Progenitor cell of endocrine pancreas (in vitro differentiated cells): ENCODE measurements around the gene RFPL4AL1. TPM values are rescaled to one million over a fixed set of nuclear protein-coding genes. Genes with fewer than 3 reads are reported as not detected.

Experiments used
- DNase-seq: peaks from one replicate; pipeline ENCODE4 v3.0.0; 2021; ENCODE audit warnings: low spot score; ENCODE audit not compliant: unreplicated experiment
- H3K27ac Mint-ChIP-seq: 2 replicates; pipeline ENCODE4 v1.8.0; 2021; ENCODE audit warnings: mild to moderate bottlenecking, moderate library complexity, mixed read lengths
- H3K27me3 Mint-ChIP-seq: 2 replicates; pipeline ENCODE4 v1.8.0; 2021; ENCODE audit warnings: mixed read lengths
- H3K36me3 Mint-ChIP-seq: 2 replicates; pipeline ENCODE4 v1.8.0; 2022; ENCODE audit warnings: mixed read lengths; ENCODE audit not compliant: insufficient read depth
- H3K4me1 Mint-ChIP-seq: 2 replicates; pipeline ENCODE4 v1.8.0; 2021; ENCODE audit warnings: low read depth, mixed read lengths
- H3K4me3 Mint-ChIP-seq: 2 replicates; pipeline ENCODE4 v1.8.0; 2021; ENCODE audit warnings: low read depth, mild to moderate bottlenecking, moderate library complexity, mixed read lengths
- H3K9me3 Mint-ChIP-seq: 2 replicates; pipeline ENCODE4 v1.8.0; 2021; ENCODE audit warnings: low read depth, mixed read lengths
- total RNA-seq: library from RNA; stranded (reverse); gene quantifications from 2 replicates; pipeline ENCODE4 v1.2.1, GENCODE V29; 2021
- TF ChIP-seq, protein P1 (sequence below): fragments of 200-600 bp; sonication (generic); IDR thresholded peaks from one replicate; pipeline ENCODE4 v1.5.0; 2021; ENCODE audit warnings: antibody characterized with exemption, mild to moderate bottlenecking; ENCODE audit not compliant: unreplicated experiment

Gene RFPL4AL1
- total RNA-seq, 1 donor from 2014 or later = not detected

- peaks cover 62% of the 10 kb centered on the region for H3K9me3 Mint-ChIP-seq
- no peak for DNase-seq
- no peak overlapping the region for H3K4me3 Mint-ChIP-seq
- H3K27ac Mint-ChIP-seq = no peak overlapping the region
- no peaks in the 10 kb centered on the region for H3K36me3 Mint-ChIP-seq
- no peaks in the 10 kb centered on the region for H3K4me1 Mint-ChIP-seq
- no peaks in the 10 kb centered on the region for H3K27me3 Mint-ChIP-seq
- TF ChIP-seq, protein P1, sequence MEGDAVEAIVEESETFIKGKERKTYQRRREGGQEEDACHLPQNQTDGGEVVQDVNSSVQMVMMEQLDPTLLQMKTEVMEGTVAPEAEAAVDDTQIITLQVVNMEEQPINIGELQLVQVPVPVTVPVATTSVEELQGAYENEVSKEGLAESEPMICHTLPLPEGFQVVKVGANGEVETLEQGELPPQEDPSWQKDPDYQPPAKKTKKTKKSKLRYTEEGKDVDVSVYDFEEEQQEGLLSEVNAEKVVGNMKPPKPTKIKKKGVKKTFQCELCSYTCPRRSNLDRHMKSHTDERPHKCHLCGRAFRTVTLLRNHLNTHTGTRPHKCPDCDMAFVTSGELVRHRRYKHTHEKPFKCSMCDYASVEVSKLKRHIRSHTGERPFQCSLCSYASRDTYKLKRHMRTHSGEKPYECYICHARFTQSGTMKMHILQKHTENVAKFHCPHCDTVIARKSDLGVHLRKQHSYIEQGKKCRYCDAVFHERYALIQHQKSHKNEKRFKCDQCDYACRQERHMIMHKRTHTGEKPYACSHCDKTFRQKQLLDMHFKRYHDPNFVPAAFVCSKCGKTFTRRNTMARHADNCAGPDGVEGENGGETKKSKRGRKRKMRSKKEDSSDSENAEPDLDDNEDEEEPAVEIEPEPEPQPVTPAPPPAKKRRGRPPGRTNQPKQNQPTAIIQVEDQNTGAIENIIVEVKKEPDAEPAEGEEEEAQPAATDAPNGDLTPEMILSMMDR = no peak
Measured at GRCh38 chr19:55778331-55778730, 9.4 kb downstream of the RFPL4AL1 start.

- H3K4me1 Mint-ChIP-seq = no peaks in the 10 kb centered on the region
- H3K36me3 Mint-ChIP-seq = no peaks in the 10 kb centered on the region
- H3K27me3 Mint-ChIP-seq = no peaks in the 10 kb centered on the region
- no peak overlapping the region for H3K4me3 Mint-ChIP-seq
- no peak for DNase-seq
- no peak overlapping the region for H3K27ac Mint-ChIP-seq
- TF ChIP-seq, protein P1 = no peak
- H3K9me3 Mint-ChIP-seq = peaks cover 62% of the 10 kb centered on the region
Measured at GRCh38 chr19:55781112-55781511, 12.2 kb downstream of the RFPL4AL1 start.

GRCh38 chr19:55795021-55795420 is 26.1 kb downstream of the RFPL4AL1 start:
- Mint-ChIP-seq H3K4me1 (no peaks in the 10 kb centered on the region), H3K4me3 (no peak overlapping the region), H3K27me3 (no peaks in the 10 kb centered on the region), H3K9me3 (peaks cover 49% of the 10 kb centered on the region), H3K27ac (no peak overlapping the region), H3K36me3 (peaks cover 6% of the 10 kb centered on the region)
- TF ChIP-seq, protein P1 = no peak
- DNase-seq = no peak

DNA sequence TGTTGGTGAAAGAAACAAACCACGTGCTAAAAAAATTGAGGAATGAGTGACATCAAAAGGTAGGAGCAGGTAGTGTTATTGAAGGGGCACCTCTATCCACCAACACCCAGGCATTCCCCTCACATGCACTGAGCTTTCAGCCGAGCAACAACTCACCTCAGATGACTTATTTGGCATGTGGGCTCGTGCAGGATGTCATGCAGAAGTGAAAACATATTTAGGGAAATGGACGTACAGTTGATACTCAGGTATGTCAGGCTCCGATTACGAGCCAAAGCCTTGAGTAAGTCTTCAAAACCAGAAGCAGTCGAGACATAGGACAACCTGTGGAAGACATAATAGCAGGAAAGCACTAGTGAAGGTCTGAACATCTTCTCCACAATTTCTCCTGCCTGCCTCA is 32.5 kb downstream of the RFPL4AL1 start:
- TF ChIP-seq, protein P1 = no peak
- no peak for DNase-seq
- no peak overlapping the region for H3K27ac Mint-ChIP-seq
- peaks cover 60% of the 10 kb centered on the region for H3K9me3 Mint-ChIP-seq
- no peak overlapping the region for H3K4me3 Mint-ChIP-seq
- H3K27me3 Mint-ChIP-seq = no peaks in the 10 kb centered on the region
- H3K36me3 Mint-ChIP-seq = peaks cover 5% of the 10 kb centered on the region
- no peaks in the 10 kb centered on the region for H3K4me1 Mint-ChIP-seq

GRCh38 chr19:55802281-55802680 is 33.4 kb downstream of the RFPL4AL1 start:
- peaks cover 4% of the 10 kb centered on the region for H3K36me3 Mint-ChIP-seq
- no peak overlapping the region for H3K4me3 Mint-ChIP-seq
- no peak overlapping the region for H3K27ac Mint-ChIP-seq
- TF ChIP-seq, protein P1 = no peak
- no peaks in the 10 kb centered on the region for H3K27me3 Mint-ChIP-seq
- no peak for DNase-seq
- peaks cover 62% of the 10 kb centered on the region for H3K9me3 Mint-ChIP-seq
- no peaks in the 10 kb centered on the region for H3K4me1 Mint-ChIP-seq
